Epithelial cell of proximal tubule (primary cell): ENCODE measurements around the gene TMEM95. TPM values are rescaled to one million over a fixed set of nuclear protein-coding genes. Genes with fewer than 3 reads are reported as not detected.
A peak's percentile ranks its signal among the peaks of the same experiment; 100 is the strongest.
"Not testable (repeated sequence)": the region's sequence is repeated elsewhere in the genome, so short reads cannot be mapped to it uniquely, and the experiment has no call there.

Experiments used
- DNase-seq: peaks from one replicate; pipeline ENCODE4 v3.0.0-alpha.2; 2011; ENCODE audit warnings: low read depth
- H3K4me3 ChIP-seq: 2 replicates; pipeline ENCODE4 v1.5.1; 2011; ENCODE audit warnings: low read depth, mild to moderate bottlenecking, low read length
- total RNA-seq: library from RNA; depleted of rRNA; stranded (reverse); fragments of >200 nt; gene quantifications from 2 replicates; pipeline ENCODE4 v1.2.3, GENCODE V29; 2015
- TF ChIP-seq, protein P1 (sequence below): conservative IDR thresholded peaks from 2 replicates; pipeline ENCODE4 v1.5.1; 2012; ENCODE audit warnings: low read depth, mild to moderate bottlenecking, low read length

The TMEM95 gene
- total RNA-seq, 1 donor from 2014 or later = not detected

DNA sequence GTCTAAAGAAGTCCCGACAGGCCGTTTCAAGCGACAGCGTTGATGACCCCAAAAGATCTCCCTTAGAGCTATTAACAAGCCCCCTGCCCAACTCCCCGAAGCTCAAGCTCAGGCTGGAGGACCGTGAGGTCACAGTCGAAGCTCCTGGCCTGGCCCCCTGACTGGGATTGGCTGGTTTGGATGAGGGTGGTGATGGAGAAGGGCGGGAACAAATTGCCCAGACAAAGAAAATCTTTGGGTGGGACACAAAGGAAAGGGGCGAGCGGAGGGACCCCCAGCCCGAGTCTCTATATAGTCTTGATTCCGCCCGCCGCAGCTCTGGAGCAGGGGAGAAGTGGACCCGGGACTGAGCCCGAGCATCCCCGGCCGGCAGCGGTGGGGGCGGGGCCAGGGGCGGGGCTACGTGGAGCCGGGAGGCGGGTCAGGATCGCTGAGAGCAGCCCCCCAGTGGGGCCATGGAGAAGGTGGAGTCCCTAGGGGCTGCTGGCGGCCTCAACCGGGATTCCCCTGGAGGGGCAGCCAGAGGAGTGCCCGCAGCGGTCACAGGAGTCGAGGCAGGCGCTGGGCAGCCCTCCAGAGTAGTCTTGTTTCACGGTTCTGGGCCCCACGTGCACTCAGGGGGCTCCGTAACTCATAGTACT is 24.8 kb upstream of the TMEM95 start:
- peak overlapping the region; percentile 97 for H3K4me3 ChIP-seq
- DNase-seq = no peak
- TF ChIP-seq, protein P1, sequence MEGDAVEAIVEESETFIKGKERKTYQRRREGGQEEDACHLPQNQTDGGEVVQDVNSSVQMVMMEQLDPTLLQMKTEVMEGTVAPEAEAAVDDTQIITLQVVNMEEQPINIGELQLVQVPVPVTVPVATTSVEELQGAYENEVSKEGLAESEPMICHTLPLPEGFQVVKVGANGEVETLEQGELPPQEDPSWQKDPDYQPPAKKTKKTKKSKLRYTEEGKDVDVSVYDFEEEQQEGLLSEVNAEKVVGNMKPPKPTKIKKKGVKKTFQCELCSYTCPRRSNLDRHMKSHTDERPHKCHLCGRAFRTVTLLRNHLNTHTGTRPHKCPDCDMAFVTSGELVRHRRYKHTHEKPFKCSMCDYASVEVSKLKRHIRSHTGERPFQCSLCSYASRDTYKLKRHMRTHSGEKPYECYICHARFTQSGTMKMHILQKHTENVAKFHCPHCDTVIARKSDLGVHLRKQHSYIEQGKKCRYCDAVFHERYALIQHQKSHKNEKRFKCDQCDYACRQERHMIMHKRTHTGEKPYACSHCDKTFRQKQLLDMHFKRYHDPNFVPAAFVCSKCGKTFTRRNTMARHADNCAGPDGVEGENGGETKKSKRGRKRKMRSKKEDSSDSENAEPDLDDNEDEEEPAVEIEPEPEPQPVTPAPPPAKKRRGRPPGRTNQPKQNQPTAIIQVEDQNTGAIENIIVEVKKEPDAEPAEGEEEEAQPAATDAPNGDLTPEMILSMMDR = no peak

DNA sequence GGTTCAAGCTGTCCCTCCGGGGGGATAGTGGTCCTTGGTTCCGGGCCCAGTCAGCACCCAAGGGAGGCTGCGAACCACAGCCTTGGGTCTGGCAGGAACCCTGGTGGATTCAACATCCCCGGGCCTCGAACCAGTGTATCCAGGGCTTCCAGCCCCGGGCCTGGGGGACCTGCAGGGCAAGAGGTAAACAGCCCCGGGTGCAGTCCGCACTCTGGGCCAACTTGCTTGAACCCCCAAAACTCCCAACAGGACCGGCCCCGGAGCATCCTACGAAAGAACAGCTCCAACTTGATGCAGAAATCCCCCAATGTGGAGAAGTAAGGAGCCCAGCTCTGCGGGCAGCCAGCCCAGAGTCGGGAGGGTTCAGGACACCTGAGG is 24.3 kb upstream of the TMEM95 start:
- TF ChIP-seq, protein P1 = no peak
- H3K4me3 ChIP-seq = peak overlapping the region; percentile 97
- no peak for DNase-seq

- H3K4me3 ChIP-seq = no peak overlapping the region
- TF ChIP-seq, protein P1 = no peak
- no peak for DNase-seq
Observed at GRCh38 chr17:7332111-7332510, 22.8 kb upstream of the TMEM95 start.

DNA sequence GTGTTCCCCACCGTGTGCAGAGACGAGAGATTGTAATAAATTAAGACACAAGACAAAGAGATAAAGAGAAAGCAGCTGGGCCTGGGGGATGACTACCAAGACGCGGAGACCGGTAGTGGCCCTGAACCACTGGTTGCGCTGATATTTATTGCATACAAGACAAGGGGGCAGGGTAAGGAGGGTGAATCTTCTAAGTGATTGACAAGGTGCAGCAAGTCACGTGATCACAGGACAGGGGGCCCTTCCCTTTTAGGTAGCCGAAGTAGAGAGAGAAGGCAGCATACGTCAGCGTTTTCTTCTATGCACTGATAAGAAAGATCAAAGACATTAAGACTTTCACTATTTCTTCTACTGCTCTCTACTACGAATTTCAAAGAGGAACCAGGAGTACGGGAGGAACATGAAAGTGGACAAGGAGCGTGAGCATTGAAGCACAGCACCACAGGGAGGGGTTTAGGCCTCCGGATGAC is 22.3 kb upstream of the TMEM95 start:
- not testable (repeated sequence) for H3K4me3 ChIP-seq, DNase-seq

- no peak overlapping the region for H3K4me3 ChIP-seq
- no peak for DNase-seq
- TF ChIP-seq, protein P1 = no peak
Observed at GRCh38 chr17:7334938-7335538, 19.9 kb upstream of the TMEM95 start.

- DNase-seq, H3K4me3 ChIP-seq: not testable (repeated sequence)
Observed at GRCh38 chr17:7335765-7336164, 19.2 kb upstream of the TMEM95 start.

GRCh38 chr17:7336240-7337175 is 18.4 kb upstream of the TMEM95 start, which contains the start of gene ACAP1:
ACAP1 (plus strand) TSS chr17:7336529; CDS start chr17:7336735, 206 bp downstream.
- DNase-seq = no peak
- H3K4me3 ChIP-seq = no peak within 1 kb of the TSS
- TF ChIP-seq, protein P1 = no peak

DNA sequence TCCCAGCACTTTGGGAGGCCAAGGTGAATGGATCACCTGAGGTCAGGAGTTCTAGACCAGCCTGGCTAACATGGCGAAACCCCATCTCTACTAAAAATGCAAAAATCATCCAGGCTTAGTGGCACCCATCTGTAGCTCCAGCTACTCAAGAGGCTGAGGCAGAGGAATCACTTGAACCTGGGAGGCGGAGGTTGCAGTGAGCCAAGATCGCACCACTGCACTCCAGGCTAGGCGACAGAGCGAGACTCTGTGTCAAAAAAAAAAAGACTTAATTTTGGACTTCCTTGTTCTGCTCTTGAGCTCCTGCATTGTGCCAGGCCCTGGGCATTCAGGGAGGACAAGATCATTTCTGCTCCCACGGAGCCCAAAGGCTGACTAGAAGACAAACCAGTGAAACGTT is 17.4 kb upstream of the TMEM95 start:
- DNase-seq, H3K4me3 ChIP-seq: not testable (repeated sequence)
